Suppressor macrophage treated with lipopolysaccharide for 4 hours (primary cell): ENCODE data around the gene NBPF12.
"Not testable (repeated sequence)": the region's sequence is repeated elsewhere in the genome, so short reads cannot be mapped to it uniquely, and the experiment has no call there.

Experiments
- DNase-seq: peaks from one replicate; pipeline ENCODE4 v3.0.0-alpha.2; 2020

The NBPF12 gene

DNA sequence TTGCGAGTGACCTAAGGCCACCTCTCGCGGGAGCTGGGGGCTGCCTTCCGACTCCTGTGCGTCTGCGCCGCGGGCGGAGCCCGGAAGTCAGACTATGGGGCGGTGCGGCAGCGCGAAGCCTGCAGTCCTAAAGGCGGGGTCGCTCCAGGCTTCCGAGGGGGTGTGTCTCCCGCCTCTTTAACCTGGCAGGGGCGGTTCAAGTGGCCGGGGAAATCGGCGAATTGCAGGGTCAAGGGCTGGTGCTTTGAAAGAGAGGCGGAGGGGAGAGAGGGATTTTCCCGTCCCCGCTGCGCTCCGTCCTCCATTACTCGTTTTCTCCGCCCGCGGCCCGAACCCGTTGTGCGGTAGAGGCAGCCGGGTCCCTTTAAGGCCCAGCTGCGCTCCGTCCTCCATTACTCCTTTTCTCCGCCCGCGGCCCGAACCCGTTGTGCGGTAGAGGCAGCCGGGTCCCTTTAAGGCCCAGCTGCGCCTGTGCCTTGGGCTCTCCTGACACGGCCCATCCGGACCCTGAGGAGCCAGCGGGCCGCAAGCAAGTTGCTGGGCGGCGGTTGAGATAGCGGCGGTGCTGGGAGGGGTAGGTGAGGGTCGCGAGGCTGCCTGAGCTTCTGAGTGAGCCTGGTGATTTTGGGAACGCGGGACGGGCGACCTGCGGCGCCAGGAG, at the start of gene NBPF12:
NBPF12 (plus strand) TSS at position 83 of the 661 bp plus-strand sequence. CDS start 21,820 bp downstream, outside the sequence.
- DNase-seq, result peak; percentile 81

DNA sequence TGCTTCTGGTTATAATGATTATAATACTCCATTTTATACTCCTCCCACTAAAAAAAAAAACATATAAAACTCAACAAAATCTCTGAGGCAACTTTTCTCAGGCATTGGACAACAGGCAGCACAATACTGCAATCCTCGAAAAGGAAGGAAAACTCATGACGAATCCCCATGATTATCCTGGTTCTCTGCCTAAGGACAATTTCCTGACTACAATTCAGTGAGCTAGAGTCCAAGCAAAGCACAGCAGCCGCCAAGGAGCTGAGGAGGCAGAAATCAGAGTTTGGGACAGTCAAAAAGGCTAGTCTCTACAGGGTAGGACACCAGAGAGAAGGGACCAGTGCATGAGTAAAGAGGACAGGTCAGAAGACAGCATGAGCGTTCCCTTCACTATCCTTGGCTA, 46.8 kb upstream of the NBPF12 start:
- not testable (repeated sequence) for DNase-seq

DNA sequence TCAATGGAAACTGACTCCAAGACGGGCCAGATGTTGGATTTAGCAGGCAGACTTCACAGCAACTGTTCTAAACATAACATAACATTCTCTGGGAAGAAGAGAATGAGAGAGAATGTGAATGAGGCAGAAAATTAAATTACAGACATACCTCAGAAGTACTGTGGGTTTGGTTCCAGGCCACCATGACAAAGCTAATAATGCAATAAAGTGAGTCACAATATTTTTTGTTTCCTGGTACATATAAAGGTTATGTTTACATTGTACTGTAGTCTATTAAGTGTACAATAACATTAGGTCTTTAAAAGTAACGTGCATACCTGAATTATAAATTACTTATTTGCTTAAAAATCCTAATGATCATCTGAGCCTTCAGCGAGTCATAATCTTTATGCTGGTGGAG, 45.8 kb upstream of the NBPF12 start:
- not testable (repeated sequence) for DNase-seq

DNA sequence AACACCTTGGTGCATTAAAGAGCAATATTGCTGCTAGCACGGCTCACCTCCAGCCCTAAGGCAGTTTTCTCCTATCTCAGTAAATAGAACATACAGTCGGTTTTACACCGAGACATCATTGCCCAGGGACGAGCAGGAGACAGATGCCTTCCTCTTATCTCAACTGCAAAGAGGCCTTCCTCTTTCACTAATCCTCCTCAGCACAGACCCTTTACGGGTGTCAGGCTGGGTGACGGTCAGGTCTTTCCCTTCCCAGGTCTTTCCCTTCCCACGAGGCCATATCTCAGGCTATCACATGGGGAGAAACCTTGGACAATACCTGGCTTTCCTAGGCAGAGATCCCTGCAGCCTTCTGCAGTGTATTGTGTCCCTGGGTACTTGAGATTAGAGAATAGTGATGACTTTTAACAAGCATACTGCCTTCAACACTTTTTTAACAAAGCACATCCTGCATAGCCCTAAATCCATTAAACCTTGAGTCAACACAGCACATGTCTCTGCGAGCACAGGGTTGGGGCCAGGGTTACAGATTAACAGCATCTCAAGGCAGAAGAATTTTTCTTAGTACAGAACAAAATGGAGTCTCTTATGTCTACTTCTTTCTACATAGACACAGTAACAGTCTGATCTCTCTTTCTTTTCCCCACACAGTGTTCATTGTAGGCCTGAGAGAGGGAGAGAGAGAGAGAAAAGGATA, 30.4 kb upstream of the NBPF12 start:
- DNase-seq, result not testable (repeated sequence)

DNA sequence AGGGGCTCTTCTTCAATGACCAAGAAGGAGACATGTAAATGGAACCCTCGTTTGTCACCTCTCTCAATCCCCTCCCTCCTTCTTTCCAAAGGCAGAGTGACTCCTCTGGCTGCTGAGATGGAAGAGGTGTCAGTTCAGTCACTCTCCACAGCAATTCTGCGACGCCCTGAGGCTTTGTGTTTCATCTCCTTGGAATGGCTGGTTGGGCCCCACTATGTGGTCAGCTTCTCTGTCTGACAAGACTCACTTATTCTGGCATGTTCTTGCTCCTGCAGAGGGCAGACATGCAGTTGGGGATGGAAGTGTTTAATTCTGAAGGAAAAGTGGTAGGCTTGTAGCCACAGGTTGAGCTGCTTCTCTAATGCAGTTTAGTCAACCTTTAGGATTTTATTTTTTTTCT, 25.1 kb upstream of the NBPF12 start:
- DNase-seq, result not testable (repeated sequence)

DNA sequence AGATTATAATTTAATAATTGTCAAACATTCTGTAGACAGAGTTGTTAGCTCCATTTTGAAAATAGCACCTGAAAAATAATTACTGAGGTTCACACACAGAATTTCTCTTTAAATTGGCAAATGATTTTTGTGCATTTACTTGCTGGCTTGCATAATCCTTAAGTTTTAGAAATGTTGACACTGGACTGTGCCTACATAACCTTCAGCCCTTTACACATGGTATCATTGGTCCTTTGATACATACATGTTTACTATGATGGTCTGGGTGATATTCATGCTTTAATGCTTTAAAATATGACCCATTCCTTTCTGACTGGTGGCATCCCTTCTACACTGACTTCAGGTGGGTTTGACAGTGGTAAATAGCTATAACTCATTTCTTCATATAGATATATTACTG, 17.3 kb upstream of the NBPF12 start:
- DNase-seq, result not testable (repeated sequence)

DNA sequence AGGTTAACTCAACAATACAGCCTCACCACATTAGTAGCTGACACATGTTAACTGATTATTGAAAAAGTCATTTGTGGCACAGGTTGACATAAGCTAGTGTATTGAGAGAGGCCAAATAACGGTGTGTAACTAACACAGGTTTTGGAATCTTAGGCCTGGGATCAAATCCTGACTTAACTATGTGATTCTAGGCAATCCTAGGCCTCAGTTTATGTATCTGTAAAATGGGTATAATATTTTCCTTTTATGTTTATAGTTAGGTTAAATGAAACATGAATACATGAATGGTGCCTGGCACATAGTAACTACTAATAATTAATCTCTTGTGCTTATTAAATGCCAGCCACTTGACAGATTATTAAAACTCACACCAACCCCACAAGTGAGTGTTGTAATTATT, 15.5 kb upstream of the NBPF12 start:
- not testable (repeated sequence) for DNase-seq

GRCh38 chr1:146924106-146924505, 14.0 kb upstream of the NBPF12 start:
- DNase-seq, result not testable (repeated sequence)

- not testable (repeated sequence) for DNase-seq
These were observed 11.7 kb upstream of the NBPF12 start for GRCh38 chr1:146926413-146926812.

DNA sequence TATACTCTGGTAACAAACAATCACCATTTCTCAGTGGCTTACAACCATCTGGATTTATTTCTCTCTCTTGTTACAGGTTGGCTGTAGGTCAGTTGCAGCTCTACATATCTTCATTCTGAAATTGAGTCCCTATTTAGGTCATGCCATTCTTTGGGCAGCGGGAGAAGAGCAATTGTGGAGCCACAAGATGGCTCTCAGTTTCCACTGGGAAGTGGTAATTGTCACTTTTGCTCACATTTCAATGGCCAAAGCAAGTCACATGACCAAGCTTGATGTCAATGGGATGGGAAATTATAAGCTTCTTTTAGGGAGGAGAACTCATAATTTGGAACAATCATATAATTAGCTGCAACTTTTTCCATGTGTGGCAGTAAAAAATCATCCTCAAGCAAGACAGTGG, 7.9 kb upstream of the NBPF12 start:
- DNase-seq, result not testable (repeated sequence)

- DNase-seq, result not testable (repeated sequence)
These were observed 3.5 kb upstream of the NBPF12 start for GRCh38 chr1:146934390-146935223.

DNA sequence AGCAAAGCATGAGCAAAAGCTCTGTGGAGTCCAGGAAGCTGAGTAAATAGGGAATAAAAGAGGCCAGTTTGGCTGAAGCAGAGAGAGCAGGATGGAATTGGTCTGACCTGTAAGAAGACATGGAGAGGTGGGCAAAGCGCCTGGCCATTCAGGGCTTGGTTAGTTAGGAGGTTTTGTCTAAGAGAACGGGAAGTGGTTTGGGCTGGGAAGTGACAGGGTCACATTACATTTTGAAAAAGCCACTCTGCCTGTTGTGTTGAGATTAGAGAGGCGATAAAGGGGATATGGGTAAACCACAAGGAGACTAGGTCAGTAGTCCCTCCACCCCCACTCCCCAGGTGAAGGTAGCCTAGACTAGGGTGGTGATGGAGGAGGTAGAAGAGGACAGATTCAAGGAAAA, 662 bp upstream of the NBPF12 start:
- not testable (repeated sequence) for DNase-seq

DNA sequence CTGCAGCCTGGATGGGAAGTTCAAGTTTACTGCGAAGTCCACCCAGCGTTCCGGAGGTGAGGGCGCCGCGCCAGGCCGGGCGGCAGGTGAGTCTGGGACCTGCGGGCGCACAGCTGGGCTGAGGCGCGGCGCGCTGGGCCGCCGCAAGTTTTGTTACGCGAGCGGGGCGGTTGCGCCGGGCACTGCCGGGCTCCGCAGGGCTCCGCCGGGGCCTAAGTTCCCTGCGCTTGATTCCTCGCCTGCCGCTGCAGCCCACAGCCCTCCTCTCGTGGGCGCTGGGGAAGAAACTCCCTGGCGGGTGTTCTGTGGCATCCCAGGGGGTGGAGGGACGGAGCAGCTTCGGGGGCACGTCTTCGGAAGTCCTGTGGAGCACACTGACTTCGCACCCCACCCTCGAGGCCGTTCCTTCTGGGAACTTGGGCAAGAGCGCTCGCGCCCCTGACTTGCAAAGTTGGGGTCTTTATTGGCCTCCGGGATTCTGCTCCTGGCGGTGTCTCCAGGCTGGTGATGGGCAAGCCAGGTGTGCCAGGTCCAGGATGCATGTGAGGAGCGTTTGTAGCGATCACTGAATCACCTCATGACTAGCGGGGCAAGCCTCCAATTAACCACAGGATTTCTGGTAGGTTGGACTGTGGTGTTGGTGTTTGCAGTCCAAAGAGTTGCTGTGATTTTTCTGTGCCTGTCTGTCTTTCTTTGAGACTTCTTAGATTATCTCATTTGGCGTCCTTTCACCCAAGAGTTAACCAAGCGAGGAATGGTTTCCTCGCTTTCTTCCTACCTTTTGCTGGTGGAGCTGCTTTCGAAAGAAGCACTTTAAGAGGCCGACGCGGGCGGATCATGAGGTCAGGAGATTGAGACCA, 1.0 kb downstream of the NBPF12 start:
- peak; percentile 20 for DNase-seq

- not testable (repeated sequence) for DNase-seq
These were observed 2.2 kb downstream of the NBPF12 start for GRCh38 chr1:146940293-146940692.

DNA sequence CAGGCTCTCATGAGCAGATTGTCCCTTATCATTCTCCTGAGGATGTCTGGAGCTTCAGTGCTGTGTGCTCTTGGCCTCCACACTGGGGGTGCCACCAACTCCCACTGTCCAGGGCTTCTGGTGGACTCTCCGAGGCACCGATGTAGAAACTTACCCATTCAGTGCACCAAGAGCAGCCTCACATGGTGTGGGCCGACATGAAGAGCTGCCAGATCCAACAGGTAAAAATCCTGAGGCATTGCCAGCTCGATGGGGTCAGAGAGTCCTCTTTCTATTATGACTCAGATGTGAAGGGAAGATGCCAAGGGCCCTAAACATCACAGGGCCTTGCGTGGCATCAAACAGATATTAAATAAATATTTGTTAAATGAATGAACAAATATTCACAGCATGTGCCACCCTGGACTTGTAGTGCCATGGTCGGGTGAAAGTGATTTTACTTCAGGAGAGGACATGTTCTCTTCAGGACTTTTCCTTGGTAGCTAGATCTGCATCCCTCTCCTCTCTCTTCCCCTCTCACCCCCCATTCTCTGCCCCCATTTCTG, 5.3 kb downstream of the NBPF12 start:
- DNase-seq, result not testable (repeated sequence)

GRCh38 chr1:146948127-146948526, 10.0 kb downstream of the NBPF12 start:
- DNase-seq, result not testable (repeated sequence)

DNA sequence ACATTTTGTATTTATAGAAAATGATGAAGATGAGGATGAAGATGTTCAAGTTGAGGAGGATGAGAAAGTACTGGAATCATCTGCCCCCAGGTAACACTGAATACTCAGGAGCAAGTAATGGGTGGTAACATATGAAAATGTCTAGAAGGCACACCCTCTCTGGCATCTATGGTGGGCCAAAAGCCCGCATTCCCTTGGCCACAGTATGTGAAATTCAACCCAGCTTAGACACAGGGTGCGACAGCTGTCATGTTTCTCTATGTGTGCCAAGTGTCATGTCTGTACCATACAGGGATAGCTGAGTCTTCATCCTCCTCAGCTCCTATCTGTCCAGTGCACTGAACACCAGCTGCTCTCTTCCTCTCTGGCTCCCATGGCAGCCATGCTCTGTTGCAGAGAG, 26.2 kb downstream of the NBPF12 start:
- DNase-seq, result not testable (repeated sequence)

DNA sequence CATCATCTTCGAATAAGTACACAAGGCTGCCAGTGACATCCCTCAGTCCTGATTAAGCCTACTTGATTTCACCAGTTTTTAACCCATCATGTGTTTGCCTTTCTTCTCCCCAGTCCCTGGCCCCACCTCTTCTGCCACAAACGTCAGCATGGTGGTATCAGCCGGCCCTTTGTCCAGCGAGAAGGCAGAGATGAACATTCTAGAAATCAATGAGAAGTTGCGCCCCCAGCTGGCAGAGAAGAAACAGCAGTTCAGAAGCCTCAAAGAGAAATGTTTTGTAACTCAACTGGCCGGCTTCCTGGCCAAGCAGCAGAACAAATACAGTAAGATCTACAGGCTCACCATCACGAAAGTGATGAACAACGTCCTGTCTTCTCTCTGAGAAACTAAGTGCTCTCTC, 28.2 kb downstream of the NBPF12 start:
- not testable (repeated sequence) for DNase-seq

- DNase-seq, result not testable (repeated sequence)
These were observed 32.5 kb downstream of the NBPF12 start for GRCh38 chr1:146970656-146971055.

GRCh38 chr1:146972681-146973080, 34.6 kb downstream of the NBPF12 start:
- DNase-seq, result not testable (repeated sequence)

DNA sequence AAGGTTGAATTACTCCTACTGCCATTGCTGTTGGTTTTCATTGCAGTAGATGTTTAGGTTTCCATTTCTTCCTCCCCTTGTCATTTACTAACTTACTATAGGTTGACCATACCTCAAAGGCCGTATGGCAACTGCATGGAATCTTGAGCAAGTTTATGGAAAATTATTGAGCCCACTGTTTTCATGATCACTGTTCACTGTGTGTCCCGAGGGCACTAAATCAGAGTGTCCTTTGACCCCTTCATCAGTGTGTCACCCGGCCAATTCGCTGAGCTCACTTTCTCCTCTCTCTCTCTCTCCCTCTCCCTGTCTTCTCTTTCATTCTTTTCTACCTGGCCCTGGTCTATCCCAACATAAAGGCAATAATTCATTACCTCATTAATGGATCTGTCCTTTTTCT, 47.7 kb downstream of the NBPF12 start:
- DNase-seq, result not testable (repeated sequence)

DNA sequence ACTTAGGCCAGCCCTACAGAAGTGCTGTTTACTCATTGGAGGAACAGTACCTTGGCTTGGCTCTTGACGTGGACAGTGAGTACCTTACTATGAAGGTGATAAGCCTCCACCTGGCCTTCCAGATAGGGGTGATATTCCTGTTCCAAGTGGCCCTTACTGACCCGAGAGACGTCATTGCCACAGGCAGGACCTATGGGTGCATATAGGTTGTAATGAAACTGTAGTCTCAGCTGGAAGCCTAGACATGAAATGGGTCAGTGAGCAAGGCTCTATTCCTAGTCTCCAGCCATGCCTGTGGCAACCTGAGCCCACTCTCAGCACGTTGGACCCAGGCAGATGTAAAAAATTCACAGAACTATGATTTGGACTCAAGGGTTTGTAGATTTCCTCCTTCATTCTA, 48.3 kb downstream of the NBPF12 start:
- DNase-seq, result not testable (repeated sequence)
